ENCODE results near the gene TRIM66.

The TRIM66 gene

GRCh38 chr11:8604078-8604723 is 78.3 kb downstream of the TRIM66 start:
- DNase-seq, result peak in 1 of 3 experiments; percentile 9

DNA sequence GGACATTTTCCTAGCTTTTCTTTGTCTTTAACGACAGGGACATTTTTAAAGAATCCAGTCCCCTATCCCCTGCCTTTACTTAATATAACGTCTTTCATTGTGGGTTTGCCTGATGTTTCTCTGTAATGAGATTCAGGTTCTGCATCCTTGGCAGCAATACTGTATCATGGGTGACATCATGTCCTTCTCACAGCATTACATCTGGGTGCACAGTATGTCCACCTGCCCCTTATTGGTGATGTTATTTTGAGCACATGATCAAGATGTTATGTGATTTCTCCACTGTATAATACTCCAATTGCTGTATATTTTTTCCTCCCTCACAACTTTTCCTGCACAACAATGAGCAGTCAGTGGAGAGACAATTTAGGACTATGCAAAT is 78.8 kb downstream of the TRIM66 start:
- DNase-seq, result no peak

- DNase-seq, result no peak
Observed at GRCh38 chr11:8601376-8602133, 80.9 kb downstream of the TRIM66 start.

DNA sequence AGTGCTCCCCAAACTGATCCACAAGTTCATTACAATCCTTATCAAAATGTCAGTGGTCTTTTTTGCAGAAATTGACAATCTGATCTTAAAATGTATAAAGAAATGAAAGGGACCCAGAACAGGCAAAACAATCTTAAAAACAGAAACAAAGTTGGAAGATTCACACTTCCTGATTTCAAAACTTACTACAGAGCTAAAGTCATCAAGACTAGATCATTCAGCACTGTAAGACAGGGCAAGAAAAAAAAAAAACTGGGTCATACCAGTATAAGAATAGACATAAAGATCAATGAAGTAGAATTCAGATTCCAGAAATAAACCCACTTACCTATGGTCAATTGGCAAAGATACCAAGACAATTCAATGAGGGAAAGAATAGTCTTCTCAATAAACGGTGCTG is 84.0 kb downstream of the TRIM66 start:
- DNase-seq, result no peak

DNA sequence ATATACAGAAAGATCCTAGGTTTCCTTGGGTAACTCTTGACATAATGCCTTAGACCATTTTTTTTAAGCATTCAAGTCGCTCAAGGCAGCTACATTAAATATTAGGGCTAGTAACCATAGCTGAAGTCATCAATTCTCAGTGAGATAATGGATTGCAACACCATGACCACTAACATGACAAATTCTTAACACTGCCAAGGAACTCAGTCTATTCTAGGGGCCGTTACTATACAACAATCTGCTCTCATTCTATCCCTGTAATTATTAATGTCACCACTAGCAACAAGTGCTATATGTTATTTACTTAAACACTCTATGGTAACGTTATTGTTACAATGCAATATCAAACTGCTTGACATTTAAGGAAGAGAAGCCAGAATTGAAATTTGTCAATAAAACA is 85.3 kb downstream of the TRIM66 start:
- peak in 2 of 3 experiments; percentile 7 to 71 for DNase-seq

- peak in 1 of 3 experiments; percentile 30 for DNase-seq
Observed at GRCh38 chr11:8596504-8597046, 85.9 kb downstream of the TRIM66 start.

GRCh38 chr11:8593935-8594909 is 88.2 kb downstream of the TRIM66 start, which contains the start of gene STK33:
Gene STK33 (minus strand): TSS chr11:8594228. CDS start chr11:8474905, 119,323 bp downstream.
- DNase-seq, result peak; percentile 80 to 90 (median 89)

DNA sequence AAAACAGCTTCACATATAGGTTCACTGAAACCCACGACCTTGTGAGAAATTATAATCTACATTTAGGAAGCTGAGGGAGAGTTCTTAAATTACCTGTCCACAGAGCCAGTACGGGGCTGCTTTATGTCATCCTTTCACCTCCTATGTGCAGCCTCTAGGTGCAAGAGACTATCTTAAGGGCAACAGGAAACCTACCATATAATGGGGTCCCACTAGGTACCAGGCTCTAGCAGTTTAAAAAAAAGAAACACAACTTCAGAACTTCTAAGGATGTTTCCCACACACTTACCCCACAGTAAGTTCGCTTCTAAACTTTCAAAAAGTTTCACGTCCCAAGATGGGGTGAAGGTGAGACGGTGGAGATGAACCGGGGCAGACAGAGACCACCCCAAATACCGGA is 89.0 kb downstream of the TRIM66 start:
- DNase-seq, result peak in 1 of 3 experiments; percentile 61

DNA sequence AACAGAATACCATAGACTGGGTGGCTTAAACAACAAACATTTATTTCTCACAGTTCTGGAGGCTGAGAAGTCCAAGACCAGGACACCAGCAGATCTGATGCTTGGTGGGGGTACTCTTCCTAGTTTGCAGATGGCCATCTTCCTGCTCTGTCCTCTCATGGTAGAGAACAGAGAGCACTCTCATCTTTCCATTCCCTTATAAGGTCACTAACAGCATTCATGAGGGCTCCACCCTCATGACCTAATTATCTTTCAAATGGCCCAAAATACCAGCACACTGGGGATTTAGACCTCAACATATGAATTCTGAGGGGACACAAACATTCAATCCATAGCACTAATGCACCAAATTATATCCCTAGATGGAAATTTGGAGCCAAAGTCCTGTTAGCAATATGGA is 94.5 kb downstream of the TRIM66 start:
- no peak for DNase-seq

- DNase-seq, result no peak
Observed at GRCh38 chr11:8586805-8587204, 95.7 kb downstream of the TRIM66 start.

DNA sequence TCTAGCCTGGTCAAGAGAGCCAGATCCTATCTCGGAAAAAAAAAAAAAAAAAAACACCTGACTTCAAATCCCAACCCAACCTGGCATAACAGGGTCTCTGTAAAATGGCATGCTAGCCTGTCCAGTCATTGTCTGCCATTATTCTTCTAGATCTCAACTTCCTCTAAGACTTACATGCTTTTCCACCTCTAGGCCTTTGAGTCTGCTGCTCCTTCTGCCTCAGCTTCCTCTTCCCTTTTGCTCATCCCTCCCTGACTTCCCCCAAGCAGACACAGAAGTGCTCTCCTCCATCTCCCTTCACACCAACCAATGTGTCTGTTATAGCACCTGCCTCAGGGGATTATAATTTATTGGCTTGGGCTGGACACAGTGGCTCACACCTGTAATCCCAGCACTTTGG is 96.3 kb downstream of the TRIM66 start:
- DNase-seq, result no peak

DNA sequence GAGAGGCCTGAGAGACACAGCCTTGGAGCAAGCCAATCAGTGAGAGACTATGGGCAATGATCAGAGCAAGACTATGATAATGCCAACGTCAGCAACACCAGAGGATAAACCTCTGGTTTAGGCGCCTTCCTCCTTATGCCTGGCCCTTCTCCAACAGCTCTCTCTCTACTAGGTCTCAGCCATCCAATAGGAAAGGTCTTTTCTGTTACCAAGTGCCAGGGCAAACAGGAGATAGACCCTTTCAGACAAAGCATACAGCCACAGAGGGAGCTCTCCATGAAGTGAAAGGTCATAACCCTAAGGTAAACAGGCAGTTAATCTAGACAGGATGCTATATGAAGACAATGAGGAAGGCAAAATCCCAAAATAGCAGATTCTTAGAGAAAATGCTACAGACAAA is 98.0 kb downstream of the TRIM66 start:
- peak in 1 of 3 experiments; percentile 18 for DNase-seq

- no peak for DNase-seq
Observed at GRCh38 chr11:8584082-8584481, 98.4 kb downstream of the TRIM66 start.

DNA sequence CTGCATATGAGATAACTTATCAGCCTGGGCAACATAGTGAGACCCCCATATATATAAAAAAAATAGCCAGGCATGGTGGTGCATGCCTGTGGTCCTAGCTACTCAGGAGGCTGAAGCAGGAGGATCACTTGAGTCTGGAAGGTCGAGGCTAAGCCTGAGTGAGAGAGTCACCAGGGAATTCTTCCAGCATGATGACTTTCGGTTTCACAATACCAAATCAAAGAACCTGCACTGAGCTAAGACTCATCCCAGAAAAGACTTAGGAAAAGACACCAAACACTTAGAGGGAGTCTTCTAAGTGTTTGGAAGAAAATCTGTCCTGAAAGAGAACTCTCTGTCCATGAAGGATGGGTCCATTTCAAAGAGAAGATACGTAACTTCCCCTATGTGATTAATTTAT is 101.2 kb downstream of the TRIM66 start:
- DNase-seq, result no peak

DNA sequence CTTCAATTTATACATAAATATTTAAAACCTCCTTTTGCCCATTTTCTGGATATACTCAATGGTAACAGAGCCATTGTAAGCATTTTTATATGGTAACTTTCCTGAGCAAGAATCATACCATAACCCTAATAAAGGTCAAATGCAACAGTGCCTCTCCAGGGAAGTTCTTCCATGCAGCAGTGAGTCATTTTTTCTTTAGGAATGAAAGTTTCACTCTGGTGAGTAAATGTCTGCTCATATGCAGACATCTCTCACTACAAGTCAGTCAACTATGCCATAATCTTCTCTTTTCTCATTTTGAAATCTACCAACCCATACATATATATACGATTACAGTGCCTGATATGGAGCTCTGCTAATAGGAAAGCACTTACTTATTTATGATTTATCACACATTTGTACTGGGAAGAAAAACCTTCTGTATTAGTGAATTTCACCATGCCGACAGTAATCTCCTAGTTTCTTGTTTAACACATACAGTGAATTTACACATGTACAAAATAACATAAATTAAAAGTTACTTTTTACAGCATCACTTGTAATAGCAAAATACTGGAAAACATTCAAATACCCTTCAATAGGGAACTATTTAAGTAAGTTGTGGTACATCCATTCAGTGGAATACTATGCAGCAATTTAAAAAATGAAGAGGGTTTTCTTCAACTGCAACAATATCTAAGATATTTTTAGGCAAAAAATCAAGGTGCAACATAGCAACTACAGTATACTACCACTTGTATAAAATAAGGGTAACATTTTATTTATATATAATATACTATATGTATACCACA is 104.5 kb downstream of the TRIM66 start:
- DNase-seq, result no peak

DNA sequence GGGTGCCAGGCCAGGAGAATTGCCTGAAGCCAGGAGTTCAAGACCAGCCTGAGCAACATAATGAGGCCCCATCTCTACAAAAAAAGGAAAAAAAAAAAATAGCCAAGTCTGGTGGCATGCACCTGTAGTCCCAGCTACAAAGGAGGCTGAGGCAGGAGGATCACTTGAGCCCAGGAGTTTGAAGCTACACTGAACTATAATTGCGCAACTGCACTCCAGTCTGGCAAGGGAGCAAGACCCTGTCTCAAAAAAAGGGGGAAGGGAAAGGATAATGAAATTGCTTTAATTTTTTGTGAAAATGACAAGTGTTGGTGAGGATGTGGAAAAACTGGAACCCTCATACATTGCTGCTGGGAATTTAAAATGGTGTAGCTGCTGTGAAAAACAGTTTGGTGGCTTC is 107.7 kb downstream of the TRIM66 start:
- no peak for DNase-seq

DNA sequence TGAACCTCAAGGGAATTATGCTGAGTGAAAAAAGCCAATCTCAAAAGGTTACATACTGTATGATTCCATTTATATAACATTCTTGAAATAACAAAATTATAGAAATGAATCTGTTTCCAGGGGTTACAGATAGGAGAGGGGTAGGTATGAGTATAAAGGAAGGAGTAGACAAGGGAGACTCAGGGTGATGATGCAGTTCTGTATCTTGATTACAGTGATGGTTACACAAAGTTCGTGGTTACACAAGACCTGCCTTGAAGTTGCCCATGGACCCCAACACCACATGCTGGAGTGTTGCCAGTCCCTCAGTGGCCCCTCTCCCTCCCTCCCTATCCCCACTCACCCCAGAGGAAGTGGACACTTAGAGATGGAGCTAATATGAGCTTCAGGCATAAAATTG is 108.7 kb downstream of the TRIM66 start:
- no peak for DNase-seq

GRCh38 chr11:8567602-8568198 is 114.8 kb downstream of the TRIM66 start:
- DNase-seq, result no peak

GRCh38 chr11:8566613-8567210 is 115.8 kb downstream of the TRIM66 start:
- peak; percentile 9 to 72 (median 60) for DNase-seq

DNA sequence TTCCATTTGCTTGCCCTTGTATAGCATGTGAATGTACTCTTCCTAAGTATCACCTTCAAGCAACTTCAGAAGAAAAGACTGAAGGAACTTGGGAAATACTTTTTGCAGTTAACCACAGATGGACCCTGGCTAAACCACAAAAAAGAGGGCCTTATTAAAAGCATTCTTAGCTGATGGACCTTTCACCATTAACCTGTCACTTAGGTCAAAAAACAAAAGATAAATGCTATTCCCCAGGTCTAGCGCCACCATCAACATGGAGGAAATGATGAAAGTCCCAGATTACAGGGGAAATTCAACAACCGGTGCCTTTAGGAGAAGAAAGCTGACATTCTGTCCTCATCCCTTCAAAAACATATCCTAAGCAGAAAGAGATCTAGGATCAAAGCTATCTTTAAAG is 117.9 kb downstream of the TRIM66 start:
- DNase-seq, result no peak
